GM23248 (cell line): ENCODE data around the gene SOX11. TPM values are rescaled to one million over a fixed set of nuclear protein-coding genes. Genes with fewer than 3 reads are reported as not detected.
"Not testable (repeated sequence)": the region's sequence is repeated elsewhere in the genome, so short reads cannot be mapped to it uniquely, and the experiment has no call there.

Experiments used
- DNase-seq: peaks from one replicate; pipeline ENCODE4 v3.0.0-alpha.2; 2015
- H2AFZ ChIP-seq: fragments of 200-600 bp; sonication (generic); 2 replicates; pipeline ENCODE4 v1.6.1; 2016; ENCODE audit warnings: antibody characterized with exemption
- H3F3A ChIP-seq: fragments of 200-600 bp; sonication (generic); 2 replicates; pipeline ENCODE4 v1.6.1; 2016; ENCODE audit warnings: mild to moderate bottlenecking, antibody characterized with exemption, mixed run types; ENCODE audit not compliant: insufficient read depth
- H3K27ac ChIP-seq: fragments of 200-600 bp; sonication (generic); 2 replicates; pipeline ENCODE4 v1.5.1; 2016; ENCODE audit warnings: mild to moderate bottlenecking
- H3K27me3 ChIP-seq: fragments of 200-600 bp; sonication (generic); replicated peaks from 2 replicates; pipeline ENCODE4 v1.6.1; 2016; ENCODE audit warnings: mild to moderate bottlenecking; ENCODE audit not compliant: insufficient read depth
- H3K36me3 ChIP-seq: fragments of 200-600 bp; sonication (generic); 2 replicates; pipeline ENCODE4 v1.6.1; 2016; ENCODE audit warnings: low read depth, mild to moderate bottlenecking
- H3K4me1 ChIP-seq: fragments of 200-600 bp; sonication (generic); 2 replicates; pipeline ENCODE4 v1.6.1; 2016; ENCODE audit warnings: mild to moderate bottlenecking; ENCODE audit not compliant: insufficient read depth
- H3K4me2 ChIP-seq: fragments of 200-600 bp; sonication (generic); one replicate; pipeline ENCODE4 v1.6.1; 2016; ENCODE audit warnings: mild to moderate bottlenecking; ENCODE audit not compliant: unreplicated experiment
- H3K4me3 ChIP-seq: fragments of 200-600 bp; sonication (generic); 2 replicates; pipeline ENCODE4 v1.5.1; 2016; ENCODE audit warnings: mild to moderate bottlenecking
- H3K79me2 ChIP-seq: fragments of 200-600 bp; sonication (generic); 2 replicates; pipeline ENCODE4 v1.6.1; 2016; ENCODE audit warnings: mild to moderate bottlenecking; ENCODE audit not compliant: insufficient read depth
- H3K9ac ChIP-seq: fragments of 200-600 bp; sonication (generic); 2 replicates; pipeline ENCODE4 v1.6.1; 2016; ENCODE audit warnings: mild to moderate bottlenecking
- H3K9me2 ChIP-seq: fragments of 200-600 bp; sonication (generic); 2 replicates; pipeline ENCODE4 v1.6.1; 2016; ENCODE audit warnings: mixed run types, mild to moderate bottlenecking, moderate library complexity; ENCODE audit not compliant: insufficient read depth
- H3K9me3 ChIP-seq: fragments of 200-600 bp; sonication (generic); one replicate; pipeline ENCODE4 v1.6.1; 2017; ENCODE audit warnings: low read depth
- H4K20me1 ChIP-seq: fragments of 200-600 bp; sonication (generic); 2 replicates; pipeline ENCODE4 v1.6.0; 2016; ENCODE audit not compliant: insufficient read depth
- EZH2 ChIP-seq: fragments of 200-600 bp; sonication (generic); IDR thresholded peaks from 2 replicates; pipeline ENCODE4 v1.6.1; 2018; ENCODE audit warnings: antibody characterized with exemption, mild to moderate bottlenecking; ENCODE audit not compliant: insufficient read depth, poor library complexity, severe bottlenecking
- EZH2phosphoT487 ChIP-seq: fragments of 200-600 bp; sonication (generic); IDR thresholded peaks from 2 replicates; pipeline ENCODE4 v1.6.1; 2018; ENCODE audit warnings: antibody characterized with exemption, moderate library complexity, mild to moderate bottlenecking, low read depth; ENCODE audit not compliant: insufficient read depth
- WGBS, 2 experiments: methylation state at CpG; one replicate each; pipeline ENCODE4 v1.1.6; 2015 to 2017; ENCODE audit warnings: low lambda C conversion rate in 2 of 2, low coverage in 1 of 2; ENCODE audit errors: missing lambda C conversion rate in 2 of 2; 5-methylcytosine and 5-hydroxymethylcytosine counted together
- in situ Hi-C: fragments of 300-500 bp; cut with MboI; formaldehyde crosslinking; loops from 2 replicates; pipeline ENCODE4 v1.15.0; 2020
- polyA plus RNA-seq: library from polyadenylated mRNA; unstranded; fragments of >200 nt; fragmentation: Nextera tagmentation; extraction: Ambion mirVana; gene quantifications from 2 replicates; pipeline ENCODE4 v1.2.1, GENCODE V29; 2016
- total RNA-seq: library from RNA; depleted of rRNA; stranded (reverse); fragments of >200 nt; shearing (Covaris generic); gene quantifications from 2 replicates; pipeline ENCODE4 v1.2.3, GENCODE V29; 2014; rRNA removed

The SOX11 gene
- total RNA-seq (under 0.01 and 0.13 TPM in 2 replicates), polyA plus RNA-seq (0.08 and 0.13 TPM in 2 replicates)

GRCh38 chr2:5691985-5692529 lies at the start of gene SOX11:
Gene SOX11 (plus strand): TSS chr2:5692384. CDS start chr2:5692722, 338 bp downstream.
- H3K9ac ChIP-seq, result no peak within 1 kb of the TSS
- peak within 1 kb of the TSS; percentile 26; the same call in 1 of the 2 replicates for H3K4me3 ChIP-seq
- 2 to 3% methylated on average over 44 to 53 of the region's 60 CpGs for WGBS, 2 experiments
- H3K36me3 ChIP-seq, result no peaks in the 10 kb centered on the region
- H3K79me2 ChIP-seq, result no peaks in the 10 kb centered on the region
- in situ Hi-C loops, result no loop called here
- DNase-seq, result peak; percentile 72
- H3K4me2 ChIP-seq, result no peak within 1 kb of the TSS
- no peaks in the 10 kb centered on the region for H3K9me3 ChIP-seq
- peak within 1 kb of the TSS; percentile 63 for H2AFZ ChIP-seq
- H3F3A ChIP-seq, result no peaks in the 10 kb centered on the region
- TF ChIP-seq EZH2, result no peak
- H3K27me3 ChIP-seq, result peaks cover 44% of the 10 kb centered on the region
- H3K4me1 ChIP-seq, result no peaks in the 10 kb centered on the region
- no peak within 1 kb of the TSS for H3K27ac ChIP-seq
- no peaks in the 10 kb centered on the region for H3K9me2 ChIP-seq
- H4K20me1 ChIP-seq, result no peaks in the 10 kb centered on the region

GRCh38 chr2:5652734-5653133 lies 39.5 kb upstream of the SOX11 start:
- WGBS, 2 experiments, result 3 to 13% methylated on average over 2 of the region's 2 CpGs
- H3K9me2 ChIP-seq, H3K4me1 ChIP-seq, H2AFZ ChIP-seq, H3K79me2 ChIP-seq, H3K4me2 ChIP-seq, H3K36me3 ChIP-seq, H3K27ac ChIP-seq, DNase-seq, H3K4me3 ChIP-seq, H4K20me1 ChIP-seq, H3K9ac ChIP-seq, in situ Hi-C loops, H3F3A ChIP-seq, H3K9me3 ChIP-seq, H3K27me3 ChIP-seq: not testable (repeated sequence)

GRCh38 chr2:5653756-5654155 lies 38.4 kb upstream of the SOX11 start:
- H3K4me3 ChIP-seq, H3K36me3 ChIP-seq, H3K9me2 ChIP-seq, H3K4me2 ChIP-seq, H3K27ac ChIP-seq, H3K9ac ChIP-seq, H4K20me1 ChIP-seq, H3K79me2 ChIP-seq, in situ Hi-C loops, DNase-seq, H3F3A ChIP-seq, H3K4me1 ChIP-seq, H3K9me3 ChIP-seq, H3K27me3 ChIP-seq, H2AFZ ChIP-seq: not testable (repeated sequence)
- 33 to 42% methylated on average over 4 of the region's 4 CpGs for WGBS, 2 experiments

GRCh38 chr2:5657231-5657630 lies 35.0 kb upstream of the SOX11 start:
- no peak overlapping the region for H3K4me3 ChIP-seq
- no peaks in the 10 kb centered on the region for H3K4me1 ChIP-seq
- no peak overlapping the region for H3K27ac ChIP-seq
- no peaks in the 10 kb centered on the region for H3K9me3 ChIP-seq
- TF ChIP-seq EZH2phosphoT487 (no peak), EZH2 (no peak)
- H3K9ac ChIP-seq, result no peak overlapping the region
- no peaks in the 10 kb centered on the region for H3K27me3 ChIP-seq
- H4K20me1 ChIP-seq, result no peaks in the 10 kb centered on the region
- no peaks in the 10 kb centered on the region for H3F3A ChIP-seq
- no peaks in the 10 kb centered on the region for H3K79me2 ChIP-seq
- 13 to 15% methylated on average over 4 of the region's 4 CpGs for WGBS, 2 experiments
- in situ Hi-C loops, result no loop called here
- no peak for DNase-seq
- no peaks in the 10 kb centered on the region for H3K36me3 ChIP-seq
- H2AFZ ChIP-seq, result no peak overlapping the region
- no peak overlapping the region for H3K4me2 ChIP-seq
- no peaks in the 10 kb centered on the region for H3K9me2 ChIP-seq

- H3K9me3 ChIP-seq, result no peaks in the 10 kb centered on the region
- H3K79me2 ChIP-seq, result no peaks in the 10 kb centered on the region
- no peak overlapping the region for H3K9ac ChIP-seq
- TF ChIP-seq EZH2, result no peak
- H3F3A ChIP-seq, result no peaks in the 10 kb centered on the region
- no peaks in the 10 kb centered on the region for H3K27me3 ChIP-seq
- WGBS, 2 experiments, result 14 to 23% methylated on average over 3 of the region's 3 CpGs
- H3K27ac ChIP-seq, result no peak overlapping the region
- H3K4me1 ChIP-seq, result no peaks in the 10 kb centered on the region
- H3K4me3 ChIP-seq, result no peak overlapping the region
- H2AFZ ChIP-seq, result no peak overlapping the region
- no peaks in the 10 kb centered on the region for H4K20me1 ChIP-seq
- in situ Hi-C loops, result no loop called here
- H3K36me3 ChIP-seq, result no peaks in the 10 kb centered on the region
- no peak overlapping the region for H3K4me2 ChIP-seq
- DNase-seq, result no peak
- H3K9me2 ChIP-seq, result no peaks in the 10 kb centered on the region
Observed at GRCh38 chr2:5660591-5660990, 31.6 kb upstream of the SOX11 start.
